ENCODE data around the gene RNF166. TPM values are rescaled to one million over a fixed set of nuclear protein-coding genes. Genes with fewer than 3 reads are reported as not detected.

RNF166 gene
- total RNA-seq, 1 experiment from 2014 or later: 17.5 TPM

DNA sequence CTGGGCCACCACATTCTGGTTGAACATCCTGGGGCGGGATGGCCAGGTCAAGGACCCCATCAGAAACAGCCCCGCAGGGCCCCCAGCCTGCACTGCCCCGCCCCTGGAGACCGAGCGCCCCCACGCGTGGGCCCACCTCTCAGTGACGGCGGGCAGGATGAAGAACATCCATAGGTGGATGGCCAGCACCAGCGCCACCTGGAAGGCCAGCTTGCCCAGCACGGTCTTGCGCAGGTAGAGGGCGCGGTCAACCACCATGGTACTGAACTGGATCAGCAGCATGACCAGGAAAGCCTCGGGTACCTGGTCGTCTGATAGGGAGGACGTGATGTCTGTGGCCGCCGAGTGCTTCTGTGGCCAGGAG, 13.7 kb upstream of the RNF166 start:
- intact Hi-C loops (cut with micrococcal nuclease): no loop called here
- BruUV-seq (replicated peaks): no TSS peak
- Mint-ChIP-seq H3K4me3 (ENCODE audit: unreplicated experiment) (no peak overlapping the region), H3K4me1 (ENCODE audit: insufficient read depth, unreplicated experiment) (no peaks in the 10 kb centered on the region), H3K27me3 (ENCODE audit: insufficient read depth, unreplicated experiment) (no peaks in the 10 kb centered on the region), H3K36me3 (ENCODE audit: insufficient read depth, unreplicated experiment) (peaks cover 78% of the 10 kb centered on the region), H3K27ac (ENCODE audit: low read depth, unreplicated experiment) (peak overlapping the region; percentile 42), H3K9me3 (ENCODE audit: unreplicated experiment) (no peaks in the 10 kb centered on the region)
- ChIA-PET CTCF (interaction anchor here (0.9 kb wide), 1 partner anchor 24 kb away, joined by 4 read pairs; no protein-coding TSS in a partner anchor), POLR2A (no interaction called here)
- TF ChIP-seq, protein P1, sequence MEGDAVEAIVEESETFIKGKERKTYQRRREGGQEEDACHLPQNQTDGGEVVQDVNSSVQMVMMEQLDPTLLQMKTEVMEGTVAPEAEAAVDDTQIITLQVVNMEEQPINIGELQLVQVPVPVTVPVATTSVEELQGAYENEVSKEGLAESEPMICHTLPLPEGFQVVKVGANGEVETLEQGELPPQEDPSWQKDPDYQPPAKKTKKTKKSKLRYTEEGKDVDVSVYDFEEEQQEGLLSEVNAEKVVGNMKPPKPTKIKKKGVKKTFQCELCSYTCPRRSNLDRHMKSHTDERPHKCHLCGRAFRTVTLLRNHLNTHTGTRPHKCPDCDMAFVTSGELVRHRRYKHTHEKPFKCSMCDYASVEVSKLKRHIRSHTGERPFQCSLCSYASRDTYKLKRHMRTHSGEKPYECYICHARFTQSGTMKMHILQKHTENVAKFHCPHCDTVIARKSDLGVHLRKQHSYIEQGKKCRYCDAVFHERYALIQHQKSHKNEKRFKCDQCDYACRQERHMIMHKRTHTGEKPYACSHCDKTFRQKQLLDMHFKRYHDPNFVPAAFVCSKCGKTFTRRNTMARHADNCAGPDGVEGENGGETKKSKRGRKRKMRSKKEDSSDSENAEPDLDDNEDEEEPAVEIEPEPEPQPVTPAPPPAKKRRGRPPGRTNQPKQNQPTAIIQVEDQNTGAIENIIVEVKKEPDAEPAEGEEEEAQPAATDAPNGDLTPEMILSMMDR (IDR thresholded peaks at IDR 0.05; ENCODE audit: unreplicated experiment): no peak
- no peak for DNase-seq (ENCODE audit: unreplicated experiment)

- Mint-ChIP-seq H3K4me3 (ENCODE audit: unreplicated experiment) (no peak overlapping the region), H3K27me3 (ENCODE audit: insufficient read depth, unreplicated experiment) (no peaks in the 10 kb centered on the region), H3K4me1 (ENCODE audit: insufficient read depth, unreplicated experiment) (no peaks in the 10 kb centered on the region), H3K9me3 (ENCODE audit: unreplicated experiment) (no peaks in the 10 kb centered on the region), H3K36me3 (ENCODE audit: insufficient read depth, unreplicated experiment) (peaks cover 75% of the 10 kb centered on the region), H3K27ac (ENCODE audit: low read depth, unreplicated experiment) (peak overlapping the region; percentile 42)
- CTCF ChIA-PET: interaction anchor here (0.6 to 1.3 kb wide), 3 partner anchors 17 to 46 kb away, joined by 4 read pairs; no protein-coding TSS in a partner anchor
- no TSS peak for BruUV-seq (replicated peaks)
- TF ChIP-seq, protein P1 (IDR thresholded peaks at IDR 0.05; ENCODE audit: unreplicated experiment): no peak
- POLR2A ChIA-PET: interaction anchor here (0.6 kb wide), 1 partner anchor 62 kb away, joined by 3 read pairs; no protein-coding TSS in a partner anchor
- intact Hi-C loops (cut with micrococcal nuclease): no loop called here
- DNase-seq (ENCODE audit: unreplicated experiment): no peak
These were observed 13.2 kb upstream of the RNF166 start for GRCh38 chr16:88719267-88719932.

DNA sequence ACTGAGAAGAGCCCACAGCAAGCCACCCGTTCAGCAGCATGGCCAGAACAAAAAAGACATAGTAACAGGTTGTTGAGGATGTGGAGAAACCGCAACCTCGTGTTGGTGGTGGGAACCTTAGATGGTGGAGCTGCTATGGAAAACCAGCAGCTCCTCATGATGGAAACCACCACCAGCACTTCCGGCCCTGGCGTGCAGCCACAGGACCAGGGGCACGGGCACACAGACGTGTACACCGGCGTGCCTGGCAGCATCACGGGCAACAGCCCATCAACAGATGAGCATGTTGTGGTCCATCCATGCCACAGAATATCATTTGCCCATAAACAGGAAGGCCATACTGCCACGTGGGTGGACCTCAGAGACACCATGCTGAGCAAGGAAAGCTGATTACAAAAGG, 12.0 kb upstream of the RNF166 start:
- ChIA-PET POLR2A (no interaction called here), CTCF (interaction anchor here (1.3 kb wide), 1 partner anchor 19 kb away, joined by 4 read pairs; no protein-coding TSS in a partner anchor)
- Mint-ChIP-seq H3K27me3 (ENCODE audit: insufficient read depth, unreplicated experiment) (no peaks in the 10 kb centered on the region), H3K4me1 (ENCODE audit: insufficient read depth, unreplicated experiment) (no peaks in the 10 kb centered on the region), H3K9me3 (ENCODE audit: unreplicated experiment) (no peaks in the 10 kb centered on the region), H3K36me3 (ENCODE audit: insufficient read depth, unreplicated experiment) (peaks cover 63% of the 10 kb centered on the region), H3K27ac (ENCODE audit: low read depth, unreplicated experiment) (no peak overlapping the region), H3K4me3 (ENCODE audit: unreplicated experiment) (no peak overlapping the region)
- intact Hi-C loops (cut with micrococcal nuclease): no loop called here
- TF ChIP-seq, protein P1 (IDR thresholded peaks at IDR 0.05; ENCODE audit: unreplicated experiment): no peak
- DNase-seq (ENCODE audit: unreplicated experiment): no peak
- BruUV-seq (replicated peaks): no TSS peak

DNA sequence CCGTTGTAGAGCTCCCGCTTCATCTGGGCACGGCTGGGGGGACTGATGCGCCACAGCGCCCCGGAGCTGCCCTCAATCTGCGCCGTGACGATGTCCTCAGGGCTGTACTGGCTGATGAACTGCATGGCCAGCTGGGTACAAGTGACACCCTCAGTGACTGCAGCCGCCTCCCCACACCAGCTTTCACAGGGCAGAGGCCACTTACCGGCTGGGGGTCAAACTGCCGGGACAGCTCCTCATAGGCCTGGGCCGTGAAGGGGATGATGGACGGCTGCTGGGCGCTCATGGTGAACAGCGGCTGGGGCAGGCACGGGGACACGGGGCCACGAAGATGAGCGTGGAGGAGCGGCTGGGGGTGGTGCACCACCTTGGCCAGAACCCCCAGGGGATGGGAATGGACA, 10.4 kb upstream of the RNF166 start:
- ChIA-PET CTCF (interaction anchor here (0.8 to 1.5 kb wide), 2 partner anchors 20 to 21 kb away, joined by 4 to 5 read pairs; no protein-coding TSS in a partner anchor), POLR2A (no interaction called here)
- intact Hi-C loops (cut with micrococcal nuclease): no loop called here
- Mint-ChIP-seq H3K36me3 (ENCODE audit: insufficient read depth, unreplicated experiment) (peaks cover 56% of the 10 kb centered on the region), H3K27ac (ENCODE audit: low read depth, unreplicated experiment) (no peak overlapping the region), H3K4me1 (ENCODE audit: insufficient read depth, unreplicated experiment) (no peaks in the 10 kb centered on the region), H3K27me3 (ENCODE audit: insufficient read depth, unreplicated experiment) (no peaks in the 10 kb centered on the region), H3K4me3 (ENCODE audit: unreplicated experiment) (no peak overlapping the region), H3K9me3 (ENCODE audit: unreplicated experiment) (no peaks in the 10 kb centered on the region)
- TF ChIP-seq, protein P1 (IDR thresholded peaks at IDR 0.05; ENCODE audit: unreplicated experiment): no peak
- BruUV-seq (replicated peaks): no TSS peak
- DNase-seq (ENCODE audit: unreplicated experiment): no peak

Data from MCF 10A (cell line).